ENCODE results near the gene SH3D19. TPM values are rescaled to one million over a fixed set of nuclear protein-coding genes. Genes with fewer than 3 reads are reported as not detected.

SH3D19 gene
- total RNA-seq, 1 experiment from 2014 or later, result 41.7 TPM

DNA sequence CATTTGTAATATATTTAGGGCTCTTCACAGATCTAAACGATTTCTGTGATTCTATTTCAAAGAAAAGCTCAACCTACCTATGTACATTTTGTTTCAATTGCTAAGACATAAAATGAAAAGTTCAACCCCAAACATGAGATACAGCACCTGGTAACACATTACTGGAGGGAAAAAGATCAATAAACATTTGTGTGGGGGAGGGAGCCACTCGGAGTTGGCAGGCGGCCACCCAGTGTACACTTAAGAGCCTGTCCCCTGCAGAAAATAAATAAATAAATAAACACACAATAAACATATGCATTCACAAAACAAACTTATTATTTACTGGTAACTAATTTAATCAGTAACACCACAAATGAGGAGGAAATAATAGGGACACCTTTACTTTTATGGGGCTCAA is 29.2 kb downstream of the SH3D19 start:
- no peak overlapping the region for H3K27ac ChIP-seq
- no TSS peak for BruUV-seq (replicated peaks)
- no peaks in the 10 kb centered on the region for H3F3A ChIP-seq (ENCODE audit: insufficient read depth, low read depth)
- no peaks in the 10 kb centered on the region for H3K4me1 ChIP-seq (replicated peaks; ENCODE audit: insufficient read depth)
- H3K4me3 ChIP-seq, result no peak overlapping the region
- peaks cover 22% of the 10 kb centered on the region; the same call in 1 of the 2 replicates for H3K79me2 ChIP-seq (ENCODE audit: low read depth)
- H3K36me3 ChIP-seq (ENCODE audit: low read depth), result no peaks in the 10 kb centered on the region
- H3K9me2 ChIP-seq (ENCODE audit: insufficient read depth), result no peaks in the 10 kb centered on the region
- H3K27me3 ChIP-seq (ENCODE audit: insufficient read depth, low read depth), result no peaks in the 10 kb centered on the region
- no peak for DNase-seq
- intact Hi-C loops (cut with micrococcal nuclease; ENCODE audit: unreplicated experiment), result no loop called here
- no peaks in the 10 kb centered on the region for H3K9me3 ChIP-seq (ENCODE audit: insufficient read depth, low read depth)
- H2AFZ ChIP-seq, result no peak overlapping the region
- ChIA-PET POLR2A (ENCODE audit: unreplicated experiment) (no interaction called here), CTCF (no interaction called here)
- no peaks in the 10 kb centered on the region for H4K20me1 ChIP-seq (ENCODE audit: insufficient read depth)
- TF ChIP-seq CTCF (conservative IDR thresholded peaks at IDR 0.05) (no peak), EZH2 (IDR thresholded peaks at IDR 0.05; ENCODE audit: low read depth) (no peak)
- H3K4me2 ChIP-seq, result no peak overlapping the region

DNA sequence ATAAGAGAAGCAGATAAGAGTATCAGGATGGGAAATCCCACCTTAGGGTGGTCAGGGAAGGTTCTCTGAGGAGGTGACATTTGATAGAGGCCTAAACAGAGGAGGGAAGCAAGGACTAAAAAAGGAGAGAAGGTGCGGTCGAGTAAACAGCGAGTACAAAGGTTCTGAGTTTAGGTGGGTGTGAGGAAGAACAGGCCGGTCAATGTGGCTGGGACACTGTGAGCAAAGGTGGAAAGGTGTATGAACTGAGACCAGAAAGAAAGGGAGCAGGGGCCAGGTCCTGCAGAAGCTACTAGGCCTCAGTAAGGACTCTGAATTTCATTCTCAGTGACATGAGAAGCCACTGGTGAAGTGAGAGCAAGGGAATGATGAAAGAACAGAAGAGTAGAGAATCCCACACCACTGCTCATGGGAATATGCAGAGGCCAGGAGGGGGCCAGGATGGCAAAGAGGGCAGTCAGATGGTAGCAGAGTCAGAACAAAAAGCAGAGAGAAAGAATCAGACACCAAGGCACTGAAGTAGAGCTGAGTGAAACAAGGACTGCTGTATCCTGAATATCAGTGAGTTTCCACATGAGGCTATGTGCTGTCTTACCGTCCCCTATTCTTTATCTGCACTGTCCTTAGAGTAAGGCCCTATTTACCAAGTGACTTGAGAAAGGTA is 30.4 kb downstream of the SH3D19 start:
- DNase-seq, result no peak
- intact Hi-C loops (cut with micrococcal nuclease; ENCODE audit: unreplicated experiment), result no loop called here
- H3K9me3 ChIP-seq (ENCODE audit: insufficient read depth, low read depth), result no peaks in the 10 kb centered on the region
- CTCF ChIA-PET, result interaction anchor here (0.6 kb wide), 1 partner anchor 9 kb away, joined by 4 read pairs; no protein-coding TSS in a partner anchor
- POLR2A ChIA-PET (ENCODE audit: unreplicated experiment), result no interaction called here
- TF ChIP-seq CTCF (conservative IDR thresholded peaks at IDR 0.05) (no peak), EZH2 (IDR thresholded peaks at IDR 0.05; ENCODE audit: low read depth) (no peak)
- H3K4me3 ChIP-seq, result no peak overlapping the region
- peaks cover 22% of the 10 kb centered on the region; the same call in 1 of the 2 replicates for H3K79me2 ChIP-seq (ENCODE audit: low read depth)
- no peaks in the 10 kb centered on the region for H3K4me1 ChIP-seq (replicated peaks; ENCODE audit: insufficient read depth)
- BruUV-seq (replicated peaks), result no TSS peak
- H3F3A ChIP-seq (ENCODE audit: insufficient read depth, low read depth), result no peaks in the 10 kb centered on the region
- no peak overlapping the region for H3K4me2 ChIP-seq
- no peak overlapping the region for H3K27ac ChIP-seq
- no peak overlapping the region for H2AFZ ChIP-seq
- no peaks in the 10 kb centered on the region for H4K20me1 ChIP-seq (ENCODE audit: insufficient read depth)
- H3K36me3 ChIP-seq (ENCODE audit: low read depth), result no peaks in the 10 kb centered on the region
- H3K27me3 ChIP-seq (ENCODE audit: insufficient read depth, low read depth), result no peaks in the 10 kb centered on the region
- no peaks in the 10 kb centered on the region for H3K9me2 ChIP-seq (ENCODE audit: insufficient read depth)

DNA sequence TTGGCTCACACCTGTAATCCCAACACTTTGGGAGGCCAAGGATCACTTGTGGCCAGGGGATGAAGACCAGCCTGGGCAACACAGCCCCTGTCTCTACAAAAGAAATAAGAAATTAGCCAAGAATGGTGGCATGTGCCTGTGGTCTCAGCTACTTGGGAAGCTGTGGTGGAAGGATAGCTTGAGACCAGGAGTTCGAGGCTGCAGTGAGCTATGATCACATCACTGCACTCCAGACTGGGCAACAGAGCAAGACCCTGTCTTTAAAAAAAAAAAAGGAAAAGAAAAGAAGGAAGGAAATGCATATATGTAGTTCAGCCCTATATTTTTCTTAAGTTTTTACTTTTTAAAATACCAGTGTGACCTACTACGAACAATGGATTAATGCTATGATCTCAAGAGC is 33.4 kb downstream of the SH3D19 start:
- no peak overlapping the region for H3K4me2 ChIP-seq
- peaks cover 13% of the 10 kb centered on the region; the same call in 1 of the 2 replicates for H3K79me2 ChIP-seq (ENCODE audit: low read depth)
- intact Hi-C loops (cut with micrococcal nuclease; ENCODE audit: unreplicated experiment), result no loop called here
- ChIA-PET POLR2A (ENCODE audit: unreplicated experiment) (interaction anchor here (0.6 kb wide), 1 partner anchor 18 kb away, joined by 5 read pairs; no protein-coding TSS in a partner anchor), CTCF (no interaction called here)
- no peaks in the 10 kb centered on the region for H3K9me3 ChIP-seq (ENCODE audit: insufficient read depth, low read depth)
- H3K27ac ChIP-seq, result no peak overlapping the region
- H4K20me1 ChIP-seq (ENCODE audit: insufficient read depth), result no peaks in the 10 kb centered on the region
- no peaks in the 10 kb centered on the region for H3F3A ChIP-seq (ENCODE audit: insufficient read depth, low read depth)
- no TSS peak for BruUV-seq (replicated peaks)
- H3K27me3 ChIP-seq (ENCODE audit: insufficient read depth, low read depth), result no peaks in the 10 kb centered on the region
- H3K4me1 ChIP-seq (replicated peaks; ENCODE audit: insufficient read depth), result no peaks in the 10 kb centered on the region
- no peaks in the 10 kb centered on the region for H3K36me3 ChIP-seq (ENCODE audit: low read depth)
- no peak for TF ChIP-seq CTCF (conservative IDR thresholded peaks at IDR 0.05)
- no peak for TF ChIP-seq EZH2 (IDR thresholded peaks at IDR 0.05; ENCODE audit: low read depth)
- no peak for DNase-seq
- no peak overlapping the region for H2AFZ ChIP-seq
- no peak overlapping the region for H3K4me3 ChIP-seq
- no peaks in the 10 kb centered on the region for H3K9me2 ChIP-seq (ENCODE audit: insufficient read depth)

Measured in PC-9 (cell line).